Measurements from ENCODE around the gene COL11A1. TPM values are rescaled to one million over a fixed set of nuclear protein-coding genes. Genes with fewer than 3 reads are reported as not detected.

COL11A1 gene
- total and polyA plus RNA-seq, 2 experiments from 2014 or later = 148 to 180 TPM

GRCh38 chr1:102954576-102954975 is 153.7 kb downstream of the COL11A1 start:
- Histone ChIP-seq H4K20me1 (ENCODE audit: insufficient read depth, poor library complexity, severe bottlenecking) (no peaks in the 10 kb centered on the region), H3K9me3 (ENCODE audit: low read depth) (no peaks in the 10 kb centered on the region), H3K27me3 (no peaks in the 10 kb centered on the region), H3K4me2 (no peak overlapping the region), H2AFZ (no peak overlapping the region), H3K79me2 (no peaks in the 10 kb centered on the region), H3K36me3 (replicated peaks; ENCODE audit: insufficient read depth, low read depth) (no peaks in the 10 kb centered on the region), H3K4me1 (ENCODE audit: insufficient read depth) (no peaks in the 10 kb centered on the region), H3K4me3 (no peak overlapping the region), H3K9me2 (replicated peaks; ENCODE audit: insufficient read depth) (no peaks in the 10 kb centered on the region), H3K27ac (no peak overlapping the region)
- TF ChIP-seq EZH2 (IDR thresholded peaks at IDR 0.05; ENCODE audit: borderline replicate concordance) = no peak
- TF ChIP-seq CTCF (IDR thresholded peaks at IDR 0.05; ENCODE audit: poor library complexity) = no peak
- TF ChIP-seq EZH2phosphoT487 (IDR thresholded peaks at IDR 0.05; ENCODE audit: low read depth, severe bottlenecking, unreplicated experiment) = no peak
- 94% methylated on average over 14 of the region's 14 CpGs for WGBS (ENCODE audit: low lambda C conversion rate, missing lambda C conversion rate)
- no peak for DNase-seq (ENCODE audit: low spot score)

GRCh38 chr1:102952400-102952799 is 155.9 kb downstream of the COL11A1 start:
- Histone ChIP-seq H3K4me3 (no peak overlapping the region), H3K4me2 (no peak overlapping the region), H2AFZ (no peak overlapping the region), H3K27me3 (no peaks in the 10 kb centered on the region), H3K27ac (no peak overlapping the region), H4K20me1 (ENCODE audit: insufficient read depth, poor library complexity, severe bottlenecking) (no peaks in the 10 kb centered on the region), H3K9me2 (replicated peaks; ENCODE audit: insufficient read depth) (no peaks in the 10 kb centered on the region), H3K9me3 (ENCODE audit: low read depth) (no peaks in the 10 kb centered on the region), H3K36me3 (replicated peaks; ENCODE audit: insufficient read depth, low read depth) (no peaks in the 10 kb centered on the region), H3K79me2 (no peaks in the 10 kb centered on the region), H3K4me1 (ENCODE audit: insufficient read depth) (no peaks in the 10 kb centered on the region)
- TF ChIP-seq CTCF (IDR thresholded peaks at IDR 0.05; ENCODE audit: poor library complexity) (no peak), EZH2phosphoT487 (IDR thresholded peaks at IDR 0.05; ENCODE audit: low read depth, severe bottlenecking, unreplicated experiment) (no peak), EZH2 (IDR thresholded peaks at IDR 0.05; ENCODE audit: borderline replicate concordance) (no peak)
- DNase-seq (ENCODE audit: low spot score) = no peak

- H3K4me3 ChIP-seq = no peak overlapping the region
- no peaks in the 10 kb centered on the region for H3K9me2 ChIP-seq (replicated peaks; ENCODE audit: insufficient read depth)
- no peak overlapping the region for H3K4me2 ChIP-seq
- TF ChIP-seq CTCF (IDR thresholded peaks at IDR 0.05; ENCODE audit: poor library complexity) = no peak
- no peaks in the 10 kb centered on the region for H3K27me3 ChIP-seq
- no peaks in the 10 kb centered on the region for H4K20me1 ChIP-seq (ENCODE audit: insufficient read depth, poor library complexity, severe bottlenecking)
- no peaks in the 10 kb centered on the region for H3K4me1 ChIP-seq (ENCODE audit: insufficient read depth)
- no peaks in the 10 kb centered on the region for H3K79me2 ChIP-seq
- H3K27ac ChIP-seq = no peak overlapping the region
- no peak for DNase-seq (ENCODE audit: low spot score)
- no peaks in the 10 kb centered on the region for H3K36me3 ChIP-seq (replicated peaks; ENCODE audit: insufficient read depth, low read depth)
- 89% methylated on average over 2 of the region's 2 CpGs for WGBS (ENCODE audit: low lambda C conversion rate, missing lambda C conversion rate)
- H2AFZ ChIP-seq = no peak overlapping the region
- no peaks in the 10 kb centered on the region for H3K9me3 ChIP-seq (ENCODE audit: low read depth)
Measured at GRCh38 chr1:102942324-102942723, 166.0 kb downstream of the COL11A1 start.

GRCh38 chr1:102941366-102941947 is 166.9 kb downstream of the COL11A1 start:
- no peak for DNase-seq (ENCODE audit: low spot score)

More at GRCh38 chr1:102941366-102941947, 166.9 kb downstream of the COL11A1 start:
- no peaks in the 10 kb centered on the region for H4K20me1 ChIP-seq (ENCODE audit: insufficient read depth, poor library complexity, severe bottlenecking)
- H2AFZ ChIP-seq = no peak overlapping the region
- no peaks in the 10 kb centered on the region for H3K9me3 ChIP-seq (ENCODE audit: low read depth)
- no peak for TF ChIP-seq CTCF (IDR thresholded peaks at IDR 0.05; ENCODE audit: poor library complexity)
- no peak for TF ChIP-seq EZH2 (IDR thresholded peaks at IDR 0.05; ENCODE audit: borderline replicate concordance)
- no peak for TF ChIP-seq EZH2phosphoT487 (IDR thresholded peaks at IDR 0.05; ENCODE audit: low read depth, severe bottlenecking, unreplicated experiment)
- no peaks in the 10 kb centered on the region for H3K36me3 ChIP-seq (replicated peaks; ENCODE audit: insufficient read depth, low read depth)
- H3K27me3 ChIP-seq = no peaks in the 10 kb centered on the region
- no peaks in the 10 kb centered on the region for H3K9me2 ChIP-seq (replicated peaks; ENCODE audit: insufficient read depth)
- no peak overlapping the region for H3K27ac ChIP-seq
- H3K4me2 ChIP-seq = no peak overlapping the region
- H3K4me3 ChIP-seq = no peak overlapping the region
- H3K79me2 ChIP-seq = no peaks in the 10 kb centered on the region
- H3K4me1 ChIP-seq (ENCODE audit: insufficient read depth) = no peaks in the 10 kb centered on the region

All from hepatocyte (in vitro differentiated cells).